HUDEP-2 (cell line): ENCODE data around the gene PRKAG3.
"Not testable (repeated sequence)": the region's sequence is repeated elsewhere in the genome, so short reads cannot be mapped to it uniquely, and the experiment has no call there.

Source experiments
- DNase-seq, 76 experiments: peaks; one replicate each; lab custom pipeline; 2025; ENCODE audit not compliant: unreplicated experiment in 76 of 76; lab: John Stamatoyannopoulos, UW

Gene PRKAG3

GRCh38 chr2:218786133-218786532, 45.5 kb downstream of the PRKAG3 start:
- DNase-seq = no peak

- DNase-seq = no peak
Measured at GRCh38 chr2:218785103-218785502, 46.5 kb downstream of the PRKAG3 start.

GRCh38 chr2:218783688-218784087, 47.9 kb downstream of the PRKAG3 start:
- no peak for DNase-seq

GRCh38 chr2:218782528-218782844, 49.1 kb downstream of the PRKAG3 start:
- DNase-seq = no peak

- no peak for DNase-seq
Measured at GRCh38 chr2:218781691-218782527, 49.7 kb downstream of the PRKAG3 start, which contains the start of gene CYP27A1. Gene CYP27A1, plus strand, starts transcription at chr2:218782147. Its CDS starts 36 bp downstream, at chr2:218782183.

- no peak for DNase-seq
Measured at GRCh38 chr2:218780851-218781690, 50.5 kb downstream of the PRKAG3 start.

- DNase-seq = no peak
Measured at GRCh38 chr2:218780046-218780445, 51.6 kb downstream of the PRKAG3 start.

GRCh38 chr2:218777276-218777990, 54.2 kb downstream of the PRKAG3 start:
- DNase-seq = no peak

GRCh38 chr2:218776488-218776887, 55.1 kb downstream of the PRKAG3 start:
- DNase-seq = no peak

- DNase-seq = no peak
Measured at GRCh38 chr2:218773881-218774280, 57.7 kb downstream of the PRKAG3 start.

- not testable (repeated sequence) for DNase-seq
Measured at GRCh38 chr2:218772759-218773158, 58.8 kb downstream of the PRKAG3 start.
